ENCODE measurements around the gene FKBP7. TPM values are rescaled to one million over a fixed set of nuclear protein-coding genes. Genes with fewer than 3 reads are reported as not detected.

The FKBP7 gene
- total RNA-seq (ENCODE audit: low replicate concordance), result 33.8 and 51.4 TPM in 2 replicates

DNA sequence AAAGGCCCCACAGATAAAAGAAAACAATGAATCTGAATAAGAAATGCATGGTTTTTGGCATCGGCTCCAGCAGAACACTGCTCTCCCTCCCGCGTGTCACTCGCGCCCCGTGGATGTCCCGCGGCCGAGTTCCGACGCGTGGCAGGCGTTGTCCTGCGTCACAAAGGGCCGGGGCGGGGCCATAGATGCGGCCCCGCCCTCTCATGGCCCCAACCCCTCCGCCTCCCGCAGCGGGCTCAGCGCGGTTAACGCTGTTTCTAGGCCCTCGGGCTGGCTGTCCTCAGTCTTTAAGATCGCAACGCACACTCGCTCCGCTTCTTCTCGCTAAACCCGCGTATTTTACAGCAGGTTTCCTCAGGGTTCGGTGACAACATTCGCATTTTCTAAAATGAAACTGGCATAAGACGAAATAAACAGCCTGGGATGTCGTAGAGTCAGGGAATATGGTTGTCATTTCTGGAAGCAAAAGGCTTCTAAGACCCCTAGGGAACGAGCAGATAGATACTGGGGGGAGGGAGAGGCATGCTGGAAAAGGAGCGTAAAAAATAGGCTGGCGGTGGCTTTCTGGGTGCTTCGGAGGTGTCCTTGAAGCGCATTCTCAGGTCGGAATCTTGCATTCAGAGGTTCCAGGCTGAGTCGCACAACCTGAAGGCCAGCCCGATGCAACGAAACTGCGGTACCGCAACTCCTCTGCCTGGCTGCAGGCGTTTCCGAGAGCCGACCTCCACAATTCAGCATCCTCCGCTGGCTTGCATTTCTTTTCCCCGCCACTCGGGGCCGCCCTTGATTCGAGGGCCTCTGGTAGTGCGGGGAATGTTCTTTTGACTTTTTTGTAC is at the start of gene FKBP7:
FKBP7 (minus strand) TSS at position 162 of the 836 bp plus-strand sequence; CDS start at position 61, 101 bp downstream.

DNA sequence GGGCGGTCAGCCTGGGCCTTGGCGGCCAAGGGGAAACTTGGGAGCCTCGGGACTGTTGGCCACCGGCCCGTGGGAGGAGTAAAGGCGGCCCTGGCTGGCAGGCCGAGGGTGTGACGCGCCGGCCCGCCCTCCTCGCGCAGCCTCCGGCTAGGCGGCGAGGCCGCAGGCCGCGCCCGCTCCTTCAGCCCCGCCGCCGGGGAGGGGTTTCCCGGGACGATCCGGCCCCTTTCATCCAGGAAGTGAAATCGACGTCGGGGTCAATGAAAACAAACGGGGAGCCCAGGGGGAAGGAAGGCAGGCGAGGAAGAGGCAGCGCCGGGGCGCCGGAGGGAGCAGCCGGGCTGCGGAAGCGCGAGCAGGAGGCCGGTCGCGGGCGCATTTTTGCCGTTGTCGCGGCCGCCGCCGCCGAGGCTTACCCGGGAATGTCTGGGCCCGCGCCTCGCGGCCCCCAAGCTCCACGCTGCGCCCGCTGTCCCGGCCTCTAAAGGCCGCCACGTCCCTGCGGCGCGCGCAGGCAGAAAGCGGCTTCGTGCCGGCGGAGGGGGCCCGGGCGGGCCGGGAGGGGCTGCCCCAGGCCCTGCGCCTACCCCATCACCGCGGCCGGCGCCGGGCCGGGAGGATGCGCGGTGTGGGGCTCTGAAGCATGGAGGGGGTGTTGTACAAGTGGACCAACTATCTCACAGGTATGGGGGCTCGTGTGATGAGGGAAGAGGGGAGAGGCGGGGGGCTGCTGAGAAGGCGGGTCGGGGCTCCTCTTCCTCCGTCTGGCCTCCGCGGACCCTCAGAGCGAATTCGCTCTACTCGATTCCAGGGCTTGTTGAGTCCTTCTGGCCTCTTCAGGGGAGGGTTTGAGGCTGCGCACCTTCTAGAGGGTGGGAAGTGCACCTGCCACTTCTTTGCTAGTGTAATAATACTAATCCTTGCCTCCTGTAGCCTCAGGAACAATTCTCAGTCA is 2.1 kb upstream of the FKBP7 start, which contains the start of gene PLEKHA3:
PLEKHA3 (plus strand) TSS at position 231 of the 955 bp plus-strand sequence; CDS start at position 644, 413 bp downstream.

DNA sequence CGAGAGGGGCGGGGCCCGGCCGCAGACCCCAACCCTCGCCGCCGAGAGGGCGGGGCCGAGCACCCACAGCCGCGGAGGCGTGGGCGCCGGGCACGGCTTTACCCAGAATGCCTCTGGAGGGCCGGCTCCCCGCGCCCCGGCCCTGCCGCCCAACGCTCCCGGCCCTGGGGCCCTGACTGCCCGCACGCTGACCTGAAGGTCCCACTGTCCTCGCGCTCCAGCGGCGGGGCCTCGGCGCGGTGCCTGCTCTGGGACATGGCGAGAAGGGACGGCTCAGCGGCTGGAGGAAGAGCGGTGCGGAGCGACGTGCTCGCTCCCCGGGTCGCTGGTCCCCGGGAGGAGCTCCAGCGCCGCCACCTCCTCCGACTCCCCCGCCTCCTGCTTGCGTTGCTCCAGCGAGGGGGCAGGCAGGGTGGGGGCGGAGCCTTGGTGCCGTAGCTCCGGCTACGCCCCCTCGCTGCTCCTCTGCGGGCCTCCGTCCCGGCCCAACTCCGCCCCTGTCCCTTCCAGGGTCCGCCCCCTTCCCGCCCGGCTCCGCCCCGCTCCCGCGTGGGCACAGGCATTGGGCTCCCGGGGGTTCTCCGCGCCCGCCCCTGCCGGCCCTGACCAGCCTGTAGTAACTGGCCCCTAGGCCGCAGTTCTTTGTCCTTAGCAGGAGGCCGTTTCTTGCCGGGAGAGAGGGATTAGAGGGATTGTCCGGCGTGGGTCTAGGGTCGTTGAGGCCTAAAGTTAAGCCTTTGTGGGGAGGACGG is 27.4 kb downstream of the FKBP7 start, which contains the start of the genes PJVK and PRKRA:
PJVK (plus strand) TSS at position 605 of the 752 bp plus-strand sequence. CDS start 2,032 bp downstream, outside the sequence.
PRKRA (minus strand) TSS at position 402 of the 752 bp plus-strand sequence; CDS start at position 257, 145 bp downstream.

Other genes with a start within 250 kb of the FKBP7 start
- gene PRKRA, start 27.4 kb downstream of the FKBP7 start, total RNA-seq (ENCODE audit: low replicate concordance), result 33.7 and 63.2 TPM in 2 replicates
- 0.60 and 2.6 TPM in 2 replicates for gene PJVK, start 27.2 kb downstream of the FKBP7 start, total RNA-seq (ENCODE audit: low replicate concordance)
- gene PLEKHA3, start 1.9 kb upstream of the FKBP7 start, total RNA-seq (ENCODE audit: low replicate concordance), result 4.9 and 7.8 TPM in 2 replicates

Measured in smooth muscle cell of the coronary artery (primary cell).